Stimulated activated CD4-positive, alpha-beta T cell treated with anti-CD3 and anti-CD28 coated beads, TNF-alpha, amount 100 ng/mL, for 24 hours (primary cell): ENCODE data around the gene CDCP2.
A peak's percentile ranks its signal among the peaks of the same experiment; 100 is the strongest.

Experiments
- DNase-seq, 3 experiments: peaks; one replicate each; pipeline ENCODE4 v3.0.0-alpha.2; 2020; ENCODE audit warnings: low read depth in 3 of 3

Gene CDCP2

DNA sequence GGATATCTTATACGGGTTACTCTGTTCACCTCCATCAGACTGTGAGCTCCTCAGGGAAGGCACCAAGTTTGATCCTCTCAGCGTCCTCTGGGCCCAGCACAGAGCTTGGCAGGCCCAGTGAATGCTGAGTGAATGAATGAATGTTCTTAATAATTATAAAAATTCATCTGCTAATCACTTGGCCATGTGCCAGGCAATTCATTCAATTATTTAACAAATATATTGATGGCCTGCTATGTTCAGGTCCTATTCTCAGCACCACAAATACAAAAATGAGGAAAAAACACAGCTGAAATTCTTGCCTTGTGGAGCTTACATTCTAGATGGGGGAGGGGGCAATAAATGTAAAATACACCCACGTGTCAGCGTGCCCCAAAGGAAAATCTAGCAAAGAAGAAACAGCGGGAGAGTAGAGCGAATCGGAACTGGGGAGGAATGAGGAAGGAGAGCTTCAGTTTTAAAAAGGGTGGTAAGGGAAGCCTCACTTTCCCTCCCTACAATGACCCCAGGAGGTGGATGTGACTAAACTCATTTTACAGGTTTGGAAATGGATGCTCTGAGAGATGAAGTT, 15.8 kb downstream of the CDCP2 start:
- DNase-seq: no peak

DNA sequence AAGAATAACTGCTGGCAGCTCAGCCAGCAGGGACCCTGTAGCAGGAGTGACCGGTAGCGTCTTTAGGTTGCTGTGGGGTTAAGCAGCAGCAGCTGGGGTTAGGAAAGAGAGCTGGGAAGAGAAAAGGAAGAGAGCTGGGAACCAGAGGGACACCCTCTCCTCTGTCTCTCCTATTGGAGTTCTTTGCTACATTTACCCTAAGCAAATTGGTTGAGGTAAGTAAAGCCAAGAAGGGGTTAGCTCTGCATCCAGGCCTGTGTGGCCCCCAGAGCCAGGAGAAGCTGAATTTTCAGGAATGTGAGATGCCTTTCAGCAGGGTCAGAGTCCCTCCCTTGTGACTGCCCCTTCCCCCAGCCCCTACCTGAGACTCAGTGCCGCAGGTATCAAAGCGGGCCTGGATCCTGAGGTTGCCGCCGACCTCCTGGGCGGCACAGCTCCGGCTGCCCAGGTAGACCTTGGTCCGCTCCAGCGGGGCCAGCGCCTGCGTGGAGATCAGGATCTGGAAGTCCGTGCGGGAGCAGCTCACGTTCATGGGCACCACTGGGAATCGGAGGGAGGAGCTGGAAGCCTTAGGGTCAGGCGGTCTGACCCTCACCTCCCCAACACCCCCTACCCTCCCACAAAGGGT, 16.4 kb downstream of the CDCP2 start:
- no peak for DNase-seq

DNA sequence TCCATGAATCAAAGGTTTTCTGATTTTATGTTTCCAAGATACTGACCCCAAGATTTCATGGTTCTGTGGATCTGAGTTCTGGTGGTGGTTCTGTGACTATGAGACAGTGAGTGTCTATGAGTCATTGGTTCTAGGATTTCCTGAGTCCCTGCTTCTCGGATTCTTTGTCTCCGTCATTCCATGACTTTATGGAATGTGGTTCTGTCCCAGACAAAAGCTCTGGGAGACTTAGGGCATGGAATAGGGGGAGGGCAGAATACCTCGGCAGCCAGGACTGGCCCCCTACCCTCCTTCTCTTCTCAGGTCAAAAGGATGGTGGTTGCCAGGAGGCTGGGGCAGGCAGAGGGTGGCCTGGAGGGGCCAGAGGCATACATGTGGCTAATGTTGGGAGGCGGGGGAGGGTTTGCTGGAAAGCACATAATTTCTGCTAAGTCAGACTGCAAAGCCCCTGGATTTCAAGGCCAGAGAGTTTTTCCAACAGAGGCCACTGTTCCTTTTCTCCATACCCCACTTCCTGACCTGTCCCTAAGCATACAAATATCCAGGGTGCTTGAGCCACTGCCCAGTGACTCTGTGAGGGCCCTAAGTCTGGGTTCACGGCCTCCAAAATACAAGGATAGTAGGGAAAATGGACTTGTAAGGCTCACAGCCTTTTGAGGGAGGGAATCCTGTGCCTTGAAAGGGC, 17.2 kb downstream of the CDCP2 start:
- DNase-seq: no peak

DNA sequence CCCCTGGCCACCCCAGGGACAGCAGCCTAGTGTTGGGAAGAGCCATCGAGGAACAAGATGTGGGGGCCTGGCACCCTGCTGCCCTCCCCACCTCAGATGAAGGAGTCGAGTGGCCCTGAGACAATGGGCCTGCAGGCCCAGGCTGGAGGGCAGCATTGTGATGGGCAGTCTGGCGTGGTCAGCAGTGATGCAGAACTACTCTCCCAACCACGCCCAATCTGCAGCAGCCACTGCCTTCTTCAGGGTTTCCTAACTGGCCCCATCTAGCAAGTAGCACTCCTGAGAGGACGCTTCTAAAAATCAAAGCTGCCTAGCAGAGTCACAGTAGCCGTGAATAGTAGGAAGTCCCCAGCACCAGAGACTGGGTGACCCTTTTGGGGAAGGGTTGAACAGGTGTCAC, 18.5 kb downstream of the CDCP2 start:
- no peak for DNase-seq

DNA sequence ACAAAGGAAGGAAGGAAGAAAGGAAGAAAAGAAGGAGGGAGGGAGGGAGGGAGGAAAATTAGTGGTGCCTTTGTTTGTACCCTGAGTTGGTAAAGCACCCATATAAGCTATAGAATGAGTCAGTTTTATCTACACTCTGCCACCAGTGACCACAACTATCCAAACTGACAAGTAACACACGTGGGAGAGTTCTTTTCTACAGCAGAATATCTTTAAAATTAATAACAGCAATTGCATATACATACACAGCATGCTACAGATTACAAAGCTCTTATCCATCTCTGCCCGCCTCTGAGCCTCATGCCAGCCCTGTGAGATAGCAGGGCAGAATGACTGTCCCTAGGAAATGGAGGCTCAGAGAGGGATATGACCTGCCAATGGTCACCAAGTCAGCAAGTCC, 20.3 kb downstream of the CDCP2 start:
- no peak for DNase-seq

DNA sequence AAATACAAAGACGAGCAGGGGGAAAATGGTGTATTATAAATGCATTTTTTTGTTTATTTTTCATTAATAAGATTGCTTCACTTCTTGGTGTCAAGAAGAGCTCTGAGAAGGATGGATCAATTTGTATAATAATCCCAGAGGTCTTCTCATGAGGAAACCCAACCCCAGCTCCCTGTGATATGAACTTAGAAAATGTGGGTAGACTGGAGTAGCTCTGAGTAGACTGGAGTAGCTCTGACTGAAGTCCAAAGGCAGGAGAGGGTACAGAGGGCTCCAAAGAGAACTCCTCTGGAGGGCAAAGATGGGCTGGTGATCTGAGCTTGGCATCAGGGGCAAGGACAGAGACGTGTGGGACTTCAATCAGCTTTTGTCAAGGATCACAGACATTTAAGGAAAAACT, 21.4 kb downstream of the CDCP2 start:
- DNase-seq: no peak

DNA sequence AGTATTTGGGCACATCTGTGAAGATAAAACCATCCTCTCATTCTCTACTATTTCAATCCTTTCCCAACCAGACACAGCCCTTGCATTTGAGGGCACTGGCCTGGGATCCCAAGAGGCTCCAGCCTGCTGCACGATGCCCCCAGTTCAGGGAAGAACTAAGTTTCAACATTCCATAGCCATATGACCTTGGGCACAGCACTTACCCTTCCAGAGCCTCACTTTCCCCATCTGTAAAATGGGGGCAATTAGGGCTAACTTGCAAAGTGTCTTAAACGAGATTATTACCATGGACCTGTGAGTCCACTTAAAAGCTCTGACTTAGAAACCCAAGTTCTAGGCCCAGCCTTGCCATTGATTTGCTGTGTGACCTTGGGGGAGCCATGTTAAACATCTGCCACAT, 22.9 kb downstream of the CDCP2 start:
- no peak for DNase-seq

DNA sequence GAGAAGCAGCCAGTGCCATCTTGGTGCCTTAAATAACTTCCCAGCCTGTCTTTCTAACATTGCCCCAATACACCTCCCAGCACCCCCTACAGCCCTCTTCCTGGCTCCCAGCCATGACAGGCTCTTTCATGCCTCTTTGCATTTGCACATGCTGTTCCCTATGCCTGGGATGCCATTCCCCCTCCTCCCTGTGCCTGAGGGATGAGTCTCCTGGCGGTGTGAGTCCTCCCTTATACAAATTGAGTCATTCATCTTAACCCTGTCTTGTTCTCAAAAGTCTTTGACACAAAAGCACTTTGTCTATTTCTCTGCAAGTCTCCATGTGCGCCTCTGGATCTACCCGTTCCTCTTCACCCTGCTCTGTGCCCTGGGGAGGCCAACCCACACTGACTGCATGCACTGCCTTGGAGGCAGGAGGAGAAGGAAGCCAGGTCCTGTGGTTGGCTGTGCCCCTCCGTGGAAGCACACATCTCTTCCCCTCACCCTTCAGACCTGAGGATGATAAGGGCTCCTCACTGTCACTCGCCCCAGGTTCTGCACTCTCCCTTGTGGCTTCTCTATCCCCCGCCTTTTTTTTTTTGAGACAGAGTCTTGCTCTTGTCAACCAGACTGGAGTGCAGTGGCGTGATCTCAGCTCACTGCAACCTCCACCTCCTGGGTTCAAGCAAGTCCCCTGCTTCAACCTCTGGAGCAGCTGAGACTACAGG, 25.1 kb downstream of the CDCP2 start:
- no peak for DNase-seq

DNA sequence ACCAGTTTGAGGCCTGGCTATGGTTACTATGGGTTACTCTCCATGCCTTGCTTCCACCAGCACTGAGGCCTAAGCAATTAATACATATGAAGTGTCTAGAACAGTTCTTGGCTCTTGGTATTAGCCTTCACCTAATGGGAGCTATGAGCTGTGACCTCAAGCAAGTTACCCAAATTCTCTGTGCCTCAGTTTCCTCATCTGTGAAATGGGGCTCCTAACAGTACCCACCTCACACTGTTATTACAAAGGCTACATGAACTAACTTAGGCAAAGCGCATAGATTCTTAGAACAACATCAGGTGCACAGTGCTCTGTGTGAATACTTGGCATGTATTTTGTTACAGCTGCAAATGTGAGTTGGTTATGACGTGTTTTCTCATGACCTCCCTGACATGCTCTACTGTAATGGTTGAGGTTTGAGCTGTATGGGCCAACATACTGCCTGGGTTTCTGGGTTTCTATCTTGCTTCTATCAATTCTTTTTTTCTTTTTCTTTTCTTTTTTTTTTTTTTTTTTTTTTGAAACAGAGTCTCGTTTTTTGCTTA, 26.5 kb downstream of the CDCP2 start:
- DNase-seq: no peak

DNA sequence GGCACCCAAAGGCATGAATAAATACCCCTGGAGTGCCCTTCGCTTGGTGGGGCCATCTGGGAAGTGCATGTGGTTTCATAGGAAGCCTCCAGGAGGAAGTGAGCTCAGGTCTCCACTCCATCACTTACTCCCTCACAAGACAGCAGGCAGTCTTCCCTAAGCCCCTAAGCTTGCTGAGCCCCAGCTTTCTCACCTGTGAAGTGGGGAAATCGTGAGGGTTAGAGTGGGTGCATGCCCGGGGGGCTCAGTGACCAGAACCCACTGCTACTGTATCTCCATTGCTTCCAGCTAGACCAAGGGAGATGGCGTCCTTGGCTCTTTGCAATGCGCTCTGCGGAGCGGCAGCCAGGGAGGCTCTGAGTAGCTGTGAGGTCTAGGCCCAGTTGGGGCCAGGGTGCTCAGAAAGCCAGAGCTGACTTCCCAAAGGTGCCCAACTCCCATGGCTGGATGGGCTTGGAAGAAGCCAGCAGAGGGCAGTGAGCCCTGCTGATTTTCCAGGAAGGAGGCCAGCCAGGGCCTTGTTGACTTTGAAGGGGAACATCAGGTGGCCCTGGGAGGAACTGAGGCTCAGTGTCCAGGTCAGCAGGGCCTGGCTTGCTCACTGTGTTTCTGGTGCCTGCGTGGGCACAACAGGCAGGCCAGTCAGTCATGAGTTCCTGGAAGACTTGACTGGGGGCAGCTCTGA, 27.3 kb downstream of the CDCP2 start:
- no peak for DNase-seq

DNA sequence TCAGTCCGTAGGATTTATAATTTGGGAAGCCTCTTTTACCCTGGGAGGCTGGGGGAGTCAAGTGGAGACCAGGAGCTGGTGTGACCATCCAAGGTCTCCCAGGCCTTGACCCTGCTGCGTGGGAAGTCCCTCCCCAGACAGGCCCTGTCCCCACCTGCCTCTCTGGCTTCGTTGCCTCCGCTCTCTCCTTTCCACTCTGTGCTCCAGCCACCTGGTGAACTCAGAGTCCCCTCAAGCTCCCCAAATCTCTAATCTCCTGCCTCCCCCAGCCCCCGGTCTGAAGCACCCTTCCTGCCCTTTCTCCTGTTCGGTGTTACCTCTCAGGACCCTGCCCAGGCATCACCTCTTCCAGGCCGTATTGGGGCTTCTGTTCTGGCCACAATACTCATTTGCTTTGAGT, 27.9 kb downstream of the CDCP2 start:
- no peak for DNase-seq

DNA sequence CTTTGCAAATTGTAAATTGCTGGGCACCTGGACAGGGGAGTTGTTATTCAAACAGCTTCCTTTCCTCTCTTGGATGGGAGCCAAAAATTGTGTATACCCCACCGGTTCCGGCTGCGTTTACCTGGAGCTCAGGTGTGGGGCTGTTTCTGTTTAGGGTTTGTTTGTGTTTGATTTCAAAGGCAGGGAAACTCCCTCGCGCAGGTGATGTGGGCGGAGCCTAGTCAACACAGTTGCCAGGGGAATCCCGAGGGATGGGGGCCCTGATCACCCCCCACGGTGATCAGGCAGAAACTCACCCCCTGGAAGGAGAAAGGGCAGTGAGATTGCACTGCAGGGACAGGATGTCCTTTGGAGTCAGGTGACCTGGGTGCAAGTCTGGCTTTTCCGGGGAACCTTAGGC, 28.3 kb downstream of the CDCP2 start:
- no peak for DNase-seq

DNA sequence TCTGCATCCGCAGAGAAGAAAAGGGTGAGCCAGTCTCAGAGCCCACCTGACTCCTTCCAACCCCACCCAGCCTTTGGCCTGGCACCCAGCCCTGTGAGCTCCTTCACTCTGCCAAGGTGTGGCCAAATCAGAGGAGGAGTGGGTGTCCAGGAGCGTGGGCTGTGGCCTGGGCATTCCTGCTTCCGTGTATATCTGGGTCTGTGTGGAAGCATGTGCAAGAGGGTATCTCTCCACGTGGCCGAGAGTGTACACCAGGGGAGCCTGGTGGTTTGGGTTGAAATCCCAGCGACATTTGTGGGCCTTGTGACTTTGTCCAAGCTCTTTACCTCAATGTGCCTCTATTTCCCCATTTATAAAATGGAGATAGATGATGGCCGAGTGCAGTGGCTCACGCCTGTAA, 29.8 kb downstream of the CDCP2 start:
- DNase-seq: no peak

DNA sequence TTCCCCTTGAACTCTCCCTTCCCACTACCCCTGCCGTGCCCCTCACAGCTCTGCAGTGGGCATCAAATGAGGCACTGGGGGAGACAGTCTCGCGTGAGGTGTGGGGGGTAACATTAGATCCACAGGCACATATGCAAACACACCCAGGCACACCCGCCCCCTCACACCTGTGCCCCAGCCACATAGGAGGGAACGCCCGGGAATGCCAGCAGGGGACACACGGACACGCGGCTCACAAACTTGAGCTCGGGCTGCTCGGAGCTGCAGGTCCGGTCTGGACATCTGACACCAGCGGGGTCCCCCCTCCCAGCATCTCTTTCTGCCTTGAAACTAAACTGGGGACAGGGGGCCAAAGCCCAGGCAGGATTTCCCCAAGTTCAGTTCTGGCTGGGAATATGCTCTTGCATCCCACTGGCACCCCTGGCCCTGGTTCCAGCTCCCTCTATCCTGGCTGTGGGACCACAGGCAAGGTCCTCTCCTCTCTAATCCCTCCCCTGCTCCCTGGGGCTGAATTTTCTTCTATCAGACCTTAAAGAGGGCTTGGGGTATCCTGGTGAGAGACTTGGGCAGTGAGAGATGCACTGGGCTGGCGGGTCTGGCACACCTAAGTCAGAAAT, 30.6 kb downstream of the CDCP2 start:
- DNase-seq: no peak

DNA sequence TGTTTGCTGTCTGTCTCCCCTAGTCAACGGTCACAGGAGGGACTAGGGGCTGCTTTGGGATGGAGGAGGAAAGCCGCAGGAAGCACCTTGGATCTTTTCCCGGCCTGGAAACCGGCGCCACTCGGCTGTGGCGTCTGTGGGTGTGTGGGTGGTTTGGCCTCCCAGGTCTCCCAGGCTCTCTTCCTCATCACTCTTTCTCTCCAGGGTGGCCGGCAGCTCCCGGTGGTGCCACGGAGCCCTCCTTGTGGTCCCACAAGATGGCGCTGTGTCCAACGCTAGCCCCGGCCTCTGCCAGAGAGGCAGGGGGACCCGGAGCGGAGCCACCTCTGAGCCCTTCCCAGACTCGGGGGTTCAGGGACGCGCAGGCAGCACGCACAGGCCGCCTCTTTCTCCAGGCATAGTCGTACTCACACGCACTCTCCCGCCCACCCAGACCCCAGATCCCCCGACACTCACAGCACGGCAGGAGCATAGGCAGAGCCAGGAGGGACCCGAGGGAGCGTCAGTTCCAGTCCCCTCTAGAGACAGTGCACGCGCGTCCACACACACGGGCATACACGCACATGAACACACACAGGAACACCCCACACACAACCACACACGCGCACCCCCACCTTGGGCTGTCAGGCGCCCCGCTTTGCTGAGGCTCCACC, 31.2 kb downstream of the CDCP2 start:
- peak; percentile 41 to 69 (median 46) for DNase-seq

DNA sequence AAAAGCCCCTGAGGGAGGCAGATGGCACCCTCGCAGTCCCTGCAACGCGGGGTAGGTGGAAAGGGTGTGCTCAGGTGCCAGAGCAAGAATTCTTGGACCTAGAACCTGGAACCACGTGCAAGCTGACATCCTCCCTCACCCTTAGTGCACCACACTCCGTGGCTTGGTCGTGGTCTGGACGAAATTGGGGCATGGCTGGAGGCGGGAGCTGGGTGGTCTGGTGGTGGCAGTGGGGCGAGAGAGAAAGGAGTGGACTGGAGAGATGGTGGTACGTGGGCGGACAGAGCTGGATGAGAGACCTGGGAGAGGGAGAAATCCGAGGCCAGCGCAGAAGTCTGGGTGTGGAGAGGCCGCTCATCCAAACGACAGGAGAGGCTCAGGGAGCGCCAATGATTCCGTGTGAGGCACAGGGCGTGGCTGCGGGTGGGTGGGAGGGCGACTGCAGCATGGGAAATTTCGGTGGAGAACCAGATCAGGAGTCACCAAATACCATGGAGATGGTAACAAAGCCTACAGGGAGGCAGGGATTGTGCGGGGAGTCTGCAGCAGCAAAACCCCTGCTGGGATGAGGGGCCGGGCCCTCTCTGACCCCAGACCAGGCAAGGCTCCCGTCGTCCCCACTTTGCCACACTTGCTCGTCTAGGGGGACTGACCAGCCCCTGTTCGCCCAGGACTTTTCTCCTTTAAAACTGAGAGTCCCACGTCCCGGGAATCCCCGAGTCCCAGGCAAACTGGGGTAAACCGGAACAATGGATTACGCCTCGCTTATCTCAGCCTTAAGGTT, 31.9 kb downstream of the CDCP2 start:
- DNase-seq: no peak

DNA sequence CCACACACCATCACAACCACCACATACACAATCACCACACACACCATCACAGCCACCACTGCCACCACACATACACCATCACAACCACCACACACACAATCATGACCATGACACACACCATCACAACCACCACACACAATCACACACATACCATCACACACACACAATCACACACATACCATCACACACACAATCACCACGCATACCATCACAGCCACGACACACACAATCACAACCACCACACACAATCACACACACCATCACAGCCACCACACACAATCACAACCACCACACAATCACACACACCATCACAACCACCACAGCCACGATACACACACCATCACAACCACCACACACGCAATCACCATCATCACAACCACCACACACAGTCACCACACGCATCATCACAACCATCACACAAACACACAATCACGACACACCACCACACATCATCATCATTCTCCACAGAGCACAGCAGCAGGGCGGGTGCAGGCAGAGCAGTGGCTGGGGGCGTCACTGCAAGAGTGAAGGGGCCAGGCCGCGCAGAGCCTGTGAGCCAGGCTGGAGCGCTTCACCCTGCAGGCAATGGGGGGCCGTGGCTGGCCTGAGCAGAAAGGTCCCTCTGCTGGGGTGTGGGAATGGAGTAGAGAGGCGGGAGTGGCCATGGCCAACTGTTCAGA, 32.6 kb downstream of the CDCP2 start:
- DNase-seq: no peak

DNA sequence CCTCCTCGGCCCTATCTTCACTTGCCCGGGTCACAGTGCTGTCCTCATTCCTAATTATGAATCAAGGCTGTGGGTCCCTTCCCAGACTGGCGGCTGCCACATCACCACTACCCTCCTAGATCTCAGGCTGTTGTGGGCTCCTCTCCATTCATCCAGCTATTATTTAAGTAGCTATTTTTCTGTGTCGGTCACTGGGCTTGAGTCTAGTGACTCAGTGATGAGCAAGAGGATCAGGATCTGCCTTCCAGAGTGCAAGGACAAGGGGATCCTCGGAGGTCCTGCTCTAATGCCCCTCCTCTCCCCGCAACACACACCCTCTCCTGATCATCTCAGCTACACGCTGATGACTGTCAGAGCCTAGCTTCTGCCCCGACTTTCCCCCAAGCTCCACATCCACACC, 34.1 kb downstream of the CDCP2 start:
- DNase-seq: no peak

DNA sequence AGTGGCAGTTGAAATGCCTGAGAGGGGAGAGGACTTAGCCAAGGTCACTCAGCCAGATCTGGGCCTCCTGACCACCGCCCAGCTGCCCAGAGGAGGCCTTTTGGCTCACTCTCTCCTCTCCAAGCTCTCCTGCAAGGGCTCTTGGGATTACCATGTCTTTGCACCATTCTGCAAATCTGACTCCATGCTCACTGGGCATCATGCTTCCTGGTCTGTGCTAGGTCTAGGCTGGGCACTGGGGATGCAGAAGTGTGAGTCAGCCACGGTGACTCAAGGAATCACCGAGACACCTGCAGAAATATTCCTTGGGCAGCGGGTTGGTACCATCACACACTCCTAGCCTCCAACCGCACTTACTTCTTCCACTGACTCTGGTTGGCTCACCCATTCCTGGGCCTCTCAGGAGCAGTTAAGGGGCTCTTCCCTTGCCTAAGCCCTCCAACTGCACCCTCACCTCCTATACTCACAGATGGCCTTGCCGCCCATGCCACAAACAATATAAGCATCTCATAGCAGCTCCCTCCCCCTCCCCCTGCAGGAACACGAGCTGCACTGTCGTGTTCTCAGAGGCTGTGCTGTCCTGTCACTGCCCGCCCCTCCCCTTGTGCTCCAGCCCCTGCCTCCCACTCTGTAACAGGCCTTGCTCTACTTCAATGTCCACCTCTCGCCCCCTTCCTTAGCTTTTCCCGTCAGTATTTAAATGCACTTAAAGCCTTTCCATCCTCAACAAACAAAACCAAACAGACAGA, 34.8 kb downstream of the CDCP2 start:
- no peak for DNase-seq
